HG03045 (cell line): ENCODE data around the gene NR1H2.
"Not testable (repeated sequence)": the region's sequence is repeated elsewhere in the genome, so short reads cannot be mapped to it uniquely, and the experiment has no call there.

ENCODE experiments used
- ATAC-seq: cut with Tn5 transposase; IDR thresholded peaks from one replicate; pipeline ENCODE4 v1.9.1; 2021; ENCODE audit warnings: mild to moderate bottlenecking, moderate library complexity; ENCODE audit not compliant: unreplicated experiment

Gene NR1H2

GRCh38 chr19:50344661-50345318, 31.5 kb upstream of the NR1H2 start:
- ATAC-seq: no peak

DNA sequence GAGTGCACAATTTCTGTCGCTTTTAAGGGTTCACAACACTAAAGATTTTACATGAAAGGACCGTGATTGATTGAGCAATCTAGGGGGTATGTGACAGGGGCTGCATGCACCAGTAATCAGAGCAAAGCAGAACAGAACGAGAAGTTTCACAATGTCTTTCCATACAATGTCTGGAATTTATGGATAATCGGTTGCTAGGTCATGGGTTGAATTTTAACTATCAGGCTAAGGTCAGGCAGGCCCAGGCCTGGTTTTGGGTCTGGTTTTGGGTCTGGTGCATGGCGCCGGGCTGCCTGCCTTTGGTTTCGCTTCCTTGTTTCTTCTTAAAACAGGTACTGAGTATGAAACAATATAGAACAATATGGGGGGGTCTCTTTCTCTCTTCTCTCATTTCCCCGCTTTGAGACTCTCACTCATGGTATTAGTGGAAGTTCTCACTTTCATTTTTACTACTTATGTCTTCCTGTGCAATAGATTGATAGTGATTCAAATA, 29.1 kb upstream of the NR1H2 start:
- not testable (repeated sequence) for ATAC-seq

DNA sequence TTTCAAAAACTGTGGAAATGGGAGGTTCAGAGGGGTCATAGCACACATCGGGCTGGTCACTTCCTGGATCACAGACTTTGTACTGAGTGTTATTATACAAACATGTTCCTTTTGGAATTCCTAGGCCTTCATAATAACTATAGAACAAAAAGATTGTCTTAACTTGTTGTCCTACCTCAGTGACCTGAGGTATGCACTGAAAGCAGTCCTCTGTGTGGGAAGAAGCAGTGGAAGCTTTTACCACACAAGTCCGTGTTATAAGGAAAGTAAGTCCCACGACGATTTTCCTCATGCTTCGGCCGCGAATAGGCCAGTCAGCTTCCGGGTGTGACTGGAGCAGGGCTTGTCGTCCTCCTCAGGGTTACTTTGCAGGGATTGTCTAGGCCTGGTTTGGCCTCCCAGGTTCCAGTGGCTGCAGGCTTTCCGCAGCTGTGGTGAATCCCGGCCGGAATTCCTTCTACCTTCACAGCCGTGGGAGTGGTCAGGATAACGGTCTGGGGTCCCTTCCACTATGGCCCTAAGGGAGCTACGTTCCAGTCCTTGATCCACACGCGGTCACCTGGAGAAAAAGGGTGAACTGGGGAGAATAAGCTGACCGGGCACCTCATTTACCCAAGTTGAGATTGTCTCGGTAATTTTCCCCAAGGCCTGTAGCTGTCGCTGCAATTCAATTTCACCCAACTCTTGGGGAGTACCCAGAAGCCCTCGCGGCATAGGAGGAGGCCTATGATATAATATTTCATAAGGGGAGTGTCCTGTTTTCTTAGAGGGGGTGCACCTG, 26.8 kb upstream of the NR1H2 start:
- no peak for ATAC-seq

DNA sequence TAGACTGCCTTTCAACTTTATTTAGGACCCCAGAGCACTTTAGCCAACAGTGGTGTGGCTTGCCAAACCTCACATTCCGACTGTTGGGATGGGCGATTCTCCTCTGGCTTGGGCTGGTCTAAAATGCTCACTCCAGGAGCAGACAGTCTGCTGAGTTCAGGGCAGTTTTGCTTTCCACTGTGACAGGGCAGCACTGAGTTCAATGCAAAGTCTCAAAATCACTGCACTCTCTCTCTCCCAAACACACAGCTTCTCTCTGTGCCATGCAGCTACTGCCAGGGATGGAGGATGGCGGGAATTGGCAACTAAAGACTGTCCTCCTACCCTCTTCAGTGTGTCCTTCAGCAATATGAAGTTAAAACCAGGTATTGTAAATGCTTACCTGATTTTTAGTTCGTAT, 24.0 kb upstream of the NR1H2 start:
- no peak for ATAC-seq

GRCh38 chr19:50353487-50353880, 22.8 kb upstream of the NR1H2 start:
- not testable (repeated sequence) for ATAC-seq

DNA sequence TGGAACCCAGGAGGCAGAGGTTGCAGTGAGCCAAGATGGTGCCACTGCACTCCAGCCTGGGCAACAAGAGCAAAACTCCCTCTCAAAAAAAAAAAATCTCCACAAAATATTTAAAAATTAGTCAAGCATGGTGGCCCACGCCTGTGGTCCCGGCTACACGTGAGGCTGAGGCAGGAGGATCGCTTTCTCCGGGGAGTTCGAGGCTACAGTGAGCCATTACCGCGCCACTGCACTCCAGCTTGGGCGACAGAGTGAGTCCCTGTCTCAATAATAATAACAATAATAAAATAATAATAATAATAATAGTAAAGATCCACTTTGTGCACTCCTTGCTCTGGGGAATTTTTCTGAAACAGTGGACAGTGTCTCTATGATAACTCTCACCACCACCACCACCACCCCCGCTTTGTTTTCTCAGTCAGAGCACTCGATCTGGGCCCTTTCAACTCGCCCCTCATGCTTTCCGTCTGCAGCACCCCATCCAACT, 19.5 kb upstream of the NR1H2 start:
- ATAC-seq: no peak

- peak; percentile 55 for ATAC-seq
Measured at GRCh38 chr19:50357178-50358100, 18.8 kb upstream of the NR1H2 start.

GRCh38 chr19:50358483-50359327, 17.6 kb upstream of the NR1H2 start:
- ATAC-seq: peak; percentile 47

DNA sequence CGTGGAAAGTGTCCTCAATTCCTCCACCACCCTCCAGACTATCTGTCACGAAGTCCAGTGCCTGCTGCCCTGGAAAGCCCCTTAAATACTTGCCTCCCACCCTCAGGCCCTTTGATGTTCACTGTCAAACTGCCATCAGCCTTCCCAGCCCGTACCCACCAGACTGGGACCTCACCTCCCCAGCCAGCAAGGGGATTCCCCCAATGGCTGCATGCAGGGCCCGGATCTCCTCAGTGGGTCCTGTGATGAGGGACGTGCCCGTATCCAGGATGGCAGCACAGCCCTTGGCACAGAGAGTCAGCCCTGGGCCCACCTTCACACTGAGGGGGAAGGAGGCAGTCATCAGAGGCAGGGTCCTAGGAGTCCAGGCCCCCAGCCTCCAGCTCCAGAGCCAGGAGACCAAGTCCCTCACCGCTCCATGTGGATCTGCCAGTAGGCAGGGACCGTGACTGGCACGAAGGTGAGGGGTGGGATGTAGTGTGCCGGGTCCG, 16.9 kb upstream of the NR1H2 start:
- ATAC-seq: no peak

DNA sequence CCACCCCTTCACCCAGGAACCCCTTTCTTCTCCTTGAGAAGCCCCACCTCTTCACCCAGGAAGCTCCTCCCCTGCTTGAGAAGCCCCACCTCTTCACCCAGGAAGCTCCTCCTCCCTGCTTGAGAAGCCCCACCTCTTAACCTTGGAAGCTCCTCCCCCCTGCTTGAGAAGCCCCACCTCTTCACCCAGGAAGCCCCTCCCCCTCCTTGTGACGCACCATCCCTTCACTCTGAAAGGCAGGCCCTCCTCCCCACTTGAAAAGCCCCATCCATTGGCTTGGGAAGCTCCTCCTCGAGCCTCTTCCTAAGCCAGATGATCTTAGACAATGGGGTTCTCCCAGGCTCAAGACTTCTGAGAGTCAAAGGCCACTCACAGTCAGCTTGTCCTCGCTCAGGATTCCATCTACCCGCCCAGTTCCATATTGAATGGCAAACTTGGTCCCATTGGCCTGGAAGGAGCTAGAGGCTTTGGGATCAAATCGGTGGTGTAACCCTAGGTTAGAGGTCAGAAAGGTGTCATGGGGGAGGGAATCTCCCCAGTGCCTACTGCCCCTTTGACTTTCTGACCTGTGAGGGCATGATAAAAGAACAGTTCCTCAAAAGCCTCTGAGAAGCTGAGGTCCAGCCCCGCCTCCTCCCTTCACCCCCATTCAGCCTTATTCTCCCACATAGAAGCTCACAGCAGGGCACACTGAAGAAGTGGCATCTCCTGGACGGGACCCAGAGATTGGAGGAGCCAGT, 14.8 kb upstream of the NR1H2 start:
- no peak for ATAC-seq

- no peak for ATAC-seq
Measured at GRCh38 chr19:50362030-50362412, 14.2 kb upstream of the NR1H2 start.

GRCh38 chr19:50362656-50363424, 13.4 kb upstream of the NR1H2 start:
- ATAC-seq: no peak

GRCh38 chr19:50365434-50366306, 10.6 kb upstream of the NR1H2 start, which contains the start of gene NAPSA:
TSS of gene NAPSA (minus strand) at chr19:50365639. CDS start at chr19:50365621, 18 bp downstream.
- no peak for ATAC-seq

- peak; percentile 48 for ATAC-seq
Measured at GRCh38 chr19:50368649-50369570, 7.3 kb upstream of the NR1H2 start.

DNA sequence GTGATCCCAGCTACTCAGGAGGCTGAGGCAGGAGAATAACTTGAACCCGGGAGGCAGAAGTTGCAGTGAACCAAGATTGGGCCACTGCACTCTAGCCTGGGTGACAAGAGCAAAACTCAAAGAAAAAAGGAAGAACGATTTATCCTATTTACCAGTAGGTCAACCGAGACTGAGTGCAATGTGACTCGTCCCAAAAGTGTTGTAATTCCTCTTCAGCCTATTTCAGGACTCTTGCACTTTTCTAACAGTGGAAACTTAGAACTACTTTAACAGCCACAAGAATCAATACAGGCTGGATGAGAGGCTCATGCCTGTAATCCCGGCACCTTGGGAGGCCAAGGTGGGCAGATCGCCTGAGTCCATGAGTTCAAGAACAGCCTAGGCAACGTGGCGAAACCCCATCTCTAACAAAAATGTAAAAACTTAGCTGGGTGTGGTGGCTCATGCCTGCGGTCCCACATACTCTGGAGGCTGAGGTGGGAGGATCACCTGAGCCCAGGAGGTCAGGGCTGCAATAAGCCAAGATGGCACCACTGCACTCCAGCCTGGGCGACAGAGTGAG, 4.3 kb upstream of the NR1H2 start:
- ATAC-seq: no peak

DNA sequence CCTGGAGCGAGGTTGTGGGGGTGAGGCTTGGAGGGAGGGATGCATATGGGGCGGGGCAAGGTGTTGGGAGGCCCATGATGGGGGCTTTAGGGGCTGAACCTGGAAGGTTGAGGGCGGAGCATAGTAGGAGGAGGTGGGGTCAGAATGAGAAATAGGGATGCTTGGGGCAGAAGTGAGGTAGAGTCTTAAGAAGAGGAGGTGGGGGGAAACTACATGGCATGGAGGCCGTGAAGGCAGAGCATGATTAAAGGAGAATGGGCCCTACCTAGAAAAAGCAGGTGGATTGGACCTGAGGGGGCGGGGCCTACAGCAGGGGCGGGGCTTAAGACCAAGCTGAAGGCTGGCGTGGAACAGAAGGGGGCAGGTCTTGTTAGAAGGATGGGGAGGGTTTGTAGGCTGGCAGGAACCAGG, 799 bp downstream of the NR1H2 start:
- no peak for ATAC-seq
